PFSK-1 (cell line): ENCODE measurements around the gene MOK.

Experiments used
- FOXP2 ChIP-seq: optimal IDR thresholded peaks from 2 replicates; pipeline ENCODE3; 2011; ENCODE audit warnings: borderline replicate concordance, control low read depth, inconsistent platforms; ENCODE audit not compliant: insufficient read depth; ENCODE audit errors: extremely low read length, extremely low read depth
- POLR2AphosphoS5 ChIP-seq: IDR thresholded peaks from 2 replicates; pipeline ENCODE4 v1.6.1; 2012; ENCODE audit warnings: low read depth, mild to moderate bottlenecking, control low read depth, low read length, moderate library complexity
- REST ChIP-seq, 2 experiments: IDR thresholded peaks; 2 replicates each; pipeline versions ENCODE4 v1.6.1 to v1.8.0; 2011 to 2012; ENCODE audit warnings: low read depth in 2 of 2, low read length in 2 of 2, control low read depth in 1 of 2, inconsistent platforms in 1 of 2, mild to moderate bottlenecking in 1 of 2, moderate library complexity in 1 of 2; ENCODE audit not compliant: insufficient read depth in 1 of 2
- SIN3A ChIP-seq: IDR thresholded peaks from 2 replicates; pipeline ENCODE4 v1.6.1; 2012; ENCODE audit warnings: mild to moderate bottlenecking, low read length, moderate library complexity, borderline replicate concordance; ENCODE audit not compliant: insufficient read depth
- TAF1 ChIP-seq: IDR thresholded peaks from 2 replicates; pipeline ENCODE4 v1.6.1; 2012; ENCODE audit warnings: low read length, control low read depth, borderline replicate concordance; ENCODE audit not compliant: insufficient read depth

MOK gene

GRCh38 chr14:102297436-102298170, 7.4 kb downstream of the MOK start:
- TF ChIP-seq REST (IDR thresholded peaks at IDR 0.05; ENCODE audit: insufficient read depth in 1 of 2, low read depth in 2 of 2, low read length in 2 of 2): no peak
- TF ChIP-seq POLR2AphosphoS5: no peak
- no peak for TF ChIP-seq TAF1
- TF ChIP-seq FOXP2: no peak
- TF ChIP-seq SIN3A: no peak

- TF ChIP-seq REST (IDR thresholded peaks at IDR 0.05; ENCODE audit: insufficient read depth in 1 of 2, low read depth in 2 of 2, low read length in 2 of 2) (no peak), FOXP2 (no peak)
Measured at GRCh38 chr14:102295270-102295669, 9.7 kb downstream of the MOK start.

GRCh38 chr14:102293781-102294180, 11.2 kb downstream of the MOK start:
- no peak for TF ChIP-seq REST (IDR thresholded peaks at IDR 0.05; ENCODE audit: insufficient read depth in 1 of 2, low read depth in 2 of 2, low read length in 2 of 2)
- TF ChIP-seq FOXP2: no peak

- no peak for TF ChIP-seq TAF1
- no peak for TF ChIP-seq SIN3A
- TF ChIP-seq POLR2AphosphoS5: no peak
- TF ChIP-seq FOXP2: no peak
- no peak for TF ChIP-seq REST (IDR thresholded peaks at IDR 0.05; ENCODE audit: insufficient read depth in 1 of 2, low read depth in 2 of 2, low read length in 2 of 2)
Measured at GRCh38 chr14:102292441-102292840, 12.5 kb downstream of the MOK start.

GRCh38 chr14:102288139-102288538, 16.8 kb downstream of the MOK start:
- TF ChIP-seq REST (IDR thresholded peaks at IDR 0.05; ENCODE audit: insufficient read depth in 1 of 2, low read depth in 2 of 2, low read length in 2 of 2) (no peak), TAF1 (no peak), FOXP2 (no peak), SIN3A (no peak), POLR2AphosphoS5 (no peak)
